HCT116 (cell line): ENCODE results near the gene PTOV1. TPM values are rescaled to one million over a fixed set of nuclear protein-coding genes. Genes with fewer than 3 reads are reported as not detected.
"Not testable (repeated sequence)": the region's sequence is repeated elsewhere in the genome, so short reads cannot be mapped to it uniquely, and the experiment has no call there.

Source experiments
- ATAC-seq: fragments of 200-7000 bp; cut with Tn5 transposase; 2 replicates; pipeline ENCODE4 v1.9.1; 2020; ENCODE audit warnings: mild to moderate bottlenecking, moderate library complexity
- BruUV-seq: library from RNA; stranded (reverse); fragments of 400-500 nt; replicated peaks from 2 replicates; lab custom pipeline; 2021; lab: Mats Ljungman, UMichigan
- CTCF ChIA-PET: fragments of 300-600 bp; sonication (Branson Sonifier 250); formaldehyde crosslinking; loops from one replicate; lab custom pipeline; 2021; ENCODE audit warnings: antibody characterized with exemption; lab: Charles Lee
- POLR2A ChIA-PET: fragments of 300-600, 350-600 bp; sonication (Branson Sonifier 250); formaldehyde crosslinking; loops from one replicate; lab custom pipeline; 2021; ENCODE audit warnings: antibody characterized with exemption; lab: Charles Lee
- RAD21 ChIA-PET, 2 experiments: fragments of 300-600 bp; sonication (Branson Sonifier 250); formaldehyde crosslinking; loops; one replicate each; lab custom pipeline; 2023; ENCODE audit warnings: low total read pairs in 2 of 2; ENCODE audit not compliant: uncharacterized antibody in 2 of 2, unreplicated experiment in 2 of 2, low non-redundant PET in 1 of 2; lab: Charles Lee
- DNase-seq: peaks from one replicate; pipeline ENCODE4 v3.0.0-alpha.2; 2010; ENCODE audit warnings: low read depth, low spot score
- H2AFZ ChIP-seq: fragments of 200-600 bp; shearing (Covaris generic), sonication (generic); 2 replicates; pipeline ENCODE4 v1.6.1; 2017; ENCODE audit warnings: low read depth, mixed run types, mixed read lengths, antibody characterized with exemption, low read length; ENCODE audit not compliant: poor library complexity, severe bottlenecking
- H3K27ac ChIP-seq: 2 replicates; pipeline ENCODE4 v1.5.1; 2012; ENCODE audit warnings: low read depth, low read length
- H3K27me3 ChIP-seq: fragments of 200-600 bp; sonication (generic); 2 replicates; pipeline ENCODE4 v1.6.1; 2016; ENCODE audit warnings: mixed run types, low read length, mixed read lengths; ENCODE audit not compliant: insufficient read depth
- H3K36me3 ChIP-seq, 2 experiments: fragments of 200-500 bp in 1 of 2; fragments of 200-600 bp in 1 of 2; sonication (Bioruptor generic) in 1 of 2; sonication (generic) in 1 of 2; 2 replicates each; pipeline versions ENCODE4 v1.5.1 to v1.6.1; 2014 to 2016; ENCODE audit warnings: low read length in 2 of 2, inconsistent platforms in 1 of 2, mixed read lengths in 1 of 2, mixed run types in 1 of 2; ENCODE audit not compliant: insufficient read depth in 2 of 2, control insufficient read depth in 1 of 2
- H3K4me1 ChIP-seq, 2 experiments: fragments of 200-600 bp in 1 of 2; sonication (generic) in 1 of 2; 2 replicates each; pipeline versions ENCODE4 v1.5.1 to v1.6.1; 2012 to 2017; ENCODE audit warnings: low read length in 2 of 2, inconsistent platforms in 1 of 2, mild to moderate bottlenecking in 1 of 2, mixed read lengths in 1 of 2, mixed run types in 1 of 2, moderate library complexity in 1 of 2; ENCODE audit not compliant: insufficient read depth in 2 of 2, control insufficient read depth in 1 of 2
- H3K4me2 ChIP-seq: fragments of 200-600 bp; sonication (generic); 2 replicates; pipeline ENCODE4 v1.6.1; 2017; ENCODE audit warnings: mixed run types, low read length, mixed read lengths
- H3K4me3 ChIP-seq, 2 experiments: fragments of 200-600 bp in 1 of 2; sonication (generic) in 1 of 2; replicated peaks in 1 of 2; 2 replicates each; pipeline ENCODE4 v1.5.1; 2011 to 2016; ENCODE audit warnings: low read length in 2 of 2, control low read depth in 1 of 2, low read depth in 1 of 2, mild to moderate bottlenecking in 1 of 2, mixed read lengths in 1 of 2, mixed run types in 1 of 2
- H3K79me2 ChIP-seq: fragments of 200-600 bp; sonication (generic); 2 replicates; pipeline ENCODE4 v1.6.1; 2017; ENCODE audit warnings: mild to moderate bottlenecking, mixed run types, low read length, moderate library complexity, mixed read lengths; ENCODE audit not compliant: insufficient read depth
- H3K9ac ChIP-seq: fragments of 200-600 bp; sonication (generic); 2 replicates; pipeline ENCODE4 v1.6.1; 2016; ENCODE audit warnings: low read length, mixed read lengths
- H3K9me2 ChIP-seq: fragments of 200-600 bp; sonication (generic), shearing (Covaris generic); 2 replicates; pipeline ENCODE4 v1.6.1; 2017; ENCODE audit warnings: mixed run types, mild to moderate bottlenecking, moderate library complexity; ENCODE audit not compliant: insufficient read depth
- H3K9me3 ChIP-seq, 2 experiments: fragments of 200-500 bp in 1 of 2; fragments of 200-600 bp in 1 of 2; sonication (Bioruptor generic) in 1 of 2; sonication (generic) in 1 of 2; 2 replicates each; pipeline ENCODE4 v1.6.1; 2014 to 2017; ENCODE audit warnings: low read length in 2 of 2, mixed read lengths in 2 of 2, inconsistent platforms in 1 of 2, low read depth in 1 of 2, mild to moderate bottlenecking in 1 of 2, mixed run types in 1 of 2, moderate library complexity in 1 of 2; ENCODE audit not compliant: control insufficient read depth in 1 of 2, insufficient read depth in 1 of 2
- H4K20me1 ChIP-seq: fragments of 200-600 bp; sonication (generic), shearing (Covaris generic); 2 replicates; pipeline ENCODE4 v1.6.1; 2017; ENCODE audit warnings: mixed run types, mild to moderate bottlenecking, moderate library complexity; ENCODE audit not compliant: insufficient read depth
- EGR1 ChIP-seq: IDR thresholded peaks from 2 replicates; pipeline ENCODE4 v1.6.1; 2012; ENCODE audit warnings: low read depth
- FOSL1 ChIP-seq: IDR thresholded peaks from 2 replicates; pipeline ENCODE4 v1.6.1; 2012; ENCODE audit warnings: low read depth
- JUND ChIP-seq: IDR thresholded peaks from 2 replicates; pipeline ENCODE4 v1.6.1; 2012
- POLR2A ChIP-seq: IDR thresholded peaks from 2 replicates; pipeline ENCODE4 v1.7.0; 2011; ENCODE audit warnings: borderline replicate concordance; ENCODE audit not compliant: insufficient read depth, insufficient read length; ENCODE audit errors: extremely low read depth
- POLR2AphosphoS5 ChIP-seq: IDR thresholded peaks from 2 replicates; pipeline ENCODE4 v1.6.1; 2011; ENCODE audit warnings: mild to moderate bottlenecking, low read depth, low read length, moderate library complexity
- RAD21 ChIP-seq: IDR thresholded peaks from 2 replicates; pipeline ENCODE4 v1.6.1; 2012; ENCODE audit warnings: low read depth, mild to moderate bottlenecking
- YY1 ChIP-seq: IDR thresholded peaks from 2 replicates; pipeline ENCODE4 v1.6.1; 2011; ENCODE audit warnings: low read length, low read depth, moderate library complexity, mild to moderate bottlenecking; ENCODE audit not compliant: insufficient replicate concordance; ENCODE audit errors: extremely low read depth
- ZFX ChIP-seq: fragments of 450-650 bp; IDR thresholded peaks from 2 replicates; pipeline ENCODE4 v1.6.1; 2017
- intact Hi-C: fragments of 100-400 bp; cut with micrococcal nuclease; formaldehyde crosslinking; loops from 2 replicates; pipeline ENCODE4 v1.10.0; 2022
- total RNA-seq: library from RNA; stranded (reverse); gene quantifications from one replicate; pipeline ENCODE4 v1.2.1, GENCODE V29; 2021; ENCODE audit not compliant: unreplicated experiment

PTOV1 gene
- total RNA-seq, 1 experiment from 2014 or later, result 236 TPM

DNA sequence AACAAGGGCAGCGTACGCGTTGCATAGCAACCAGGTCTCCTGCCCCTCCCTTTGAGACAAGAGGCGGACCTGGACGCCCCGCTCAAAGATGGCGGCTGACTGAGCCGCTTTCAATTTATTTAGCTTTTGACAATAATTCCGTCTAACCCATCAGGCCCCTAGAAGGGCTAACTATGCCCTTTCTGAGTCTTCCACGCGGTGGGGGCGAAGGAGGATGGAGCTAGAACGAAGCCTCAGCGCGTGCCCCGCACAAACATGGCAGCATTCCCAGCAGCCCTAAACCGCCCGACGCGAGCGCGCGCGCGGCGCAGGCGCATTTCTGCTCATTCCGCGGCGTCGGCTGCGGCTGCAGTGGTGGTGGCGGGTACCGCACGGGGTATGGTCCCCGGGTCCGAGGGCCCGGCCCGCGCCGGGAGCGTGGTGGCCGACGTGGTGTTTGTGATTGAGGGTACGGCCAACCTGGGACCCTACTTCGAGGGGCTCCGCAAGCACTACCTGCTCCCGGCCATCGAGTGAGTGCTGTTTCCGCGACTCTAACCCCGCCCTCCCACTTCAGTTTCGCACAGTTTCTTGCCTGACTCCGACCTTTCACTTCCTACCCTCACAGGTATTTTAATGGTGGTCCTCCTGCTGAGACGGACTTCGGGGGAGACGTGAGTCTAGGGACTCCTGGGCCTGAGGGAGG, 32.9 kb upstream of the PTOV1 start, which contains the start of gene MED25:
Gene MED25, plus strand, starts transcription at position 326 of the 685 bp plus-strand sequence. Its CDS starts 53 bp downstream, at position 379.
- peaks cover 20 to 34% of the 10 kb centered on the region in 2 experiments for H3K4me1 ChIP-seq
- BruUV-seq, result no TSS peak
- TF ChIP-seq POLR2A (peak; percentile 83), ZFX (peak; percentile 69; the same call in 1 of the 2 replicates), EGR1 (peak; percentile 90), JUND (no peak), RAD21 (no peak), POLR2AphosphoS5 (peak; percentile 91), YY1 (peak; percentile 100)
- TF ChIP-seq, all 23 proteins: peak for 5
- peak; percentile 83 for ATAC-seq
- Histone ChIP-seq H3K9ac (peak within 1 kb of the TSS; percentile 99), H3K27ac (peak within 1 kb of the TSS; percentile 83), H4K20me1 (no peaks in the 10 kb centered on the region), H3K27me3 (no peaks in the 10 kb centered on the region), H3K9me3 (no peaks in the 10 kb centered on the region), H3K9me2 (no peaks in the 10 kb centered on the region), H3K4me3 (peak within 1 kb of the TSS; percentile 95 to 99), H3K79me2 (peaks cover 34% of the 10 kb centered on the region), H2AFZ (peak within 1 kb of the TSS; percentile 81), H3K4me2 (peak within 1 kb of the TSS; percentile 85), H3K36me3 (peaks cover under 1 to 10% of the 10 kb centered on the region in 2 experiments; a peak in 1 of 4 replicates)
- RAD21 ChIA-PET, result no interaction called here
- POLR2A ChIA-PET, result interaction anchor here (0.8 to 1.0 kb wide), 3 partner anchors 32 to 142 kb away, joined by 3 to 4 read pairs (median 3); partner anchors contain the start of gene PTOV1
- CTCF ChIA-PET, result interaction anchor here (0.6 to 0.7 kb wide), 2 partner anchors 13 to 47 kb away, joined by 3 read pairs; no protein-coding TSS in a partner anchor
- peak; percentile 79 for DNase-seq
- intact Hi-C loops, result no loop called here

DNA sequence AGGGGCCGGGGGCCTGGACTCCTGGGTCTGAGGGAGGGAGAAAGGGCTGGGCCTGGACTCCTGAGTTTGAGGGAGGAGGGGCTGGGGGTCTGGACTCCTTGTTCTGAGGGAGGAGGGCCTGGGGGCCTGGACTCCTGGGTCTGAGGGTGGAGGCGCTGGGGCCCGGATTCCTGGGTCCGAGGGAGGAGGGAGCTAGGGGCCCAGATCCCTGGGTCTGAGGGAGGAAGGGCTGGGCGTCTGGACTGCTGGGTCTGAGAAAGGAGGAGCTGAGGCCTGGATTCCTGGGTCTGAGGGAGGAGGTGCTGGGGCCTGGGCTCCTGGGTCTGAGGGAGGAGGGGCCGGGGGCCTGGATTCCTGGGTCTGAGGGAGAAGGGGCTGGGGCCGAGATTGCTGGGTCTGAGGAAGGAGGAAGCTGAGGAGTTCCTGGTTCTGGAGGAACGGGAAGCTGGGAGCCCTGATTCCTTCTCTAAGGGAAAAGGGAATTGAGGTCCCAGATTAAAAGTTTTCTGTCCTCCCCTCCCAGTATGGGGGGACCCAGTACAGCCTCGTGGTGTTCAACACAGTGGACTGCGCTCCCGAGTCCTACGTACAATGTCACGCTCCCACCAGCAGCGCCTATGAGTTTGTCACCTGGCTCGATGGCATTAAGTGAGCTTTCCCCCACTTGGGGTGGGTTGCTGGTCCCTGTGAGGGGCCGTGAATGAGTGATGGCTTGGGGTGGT, 32.1 kb upstream of the PTOV1 start:
- no peak overlapping the region for H2AFZ ChIP-seq
- peak overlapping the region; percentile 95 to 99 for H3K4me3 ChIP-seq
- CTCF ChIA-PET, result no interaction called here
- peaks cover 41% of the 10 kb centered on the region for H3K79me2 ChIP-seq
- POLR2A ChIA-PET, result interaction anchor here (0.6 kb wide), 1 partner anchor 178 kb away, joined by 4 read pairs; the partner anchor contains the start of gene RRAS
- ATAC-seq (peak; percentile 1; the same call in 1 of the 2 replicates), DNase-seq (no peak)
- TF ChIP-seq ZFX (peak; percentile 36; the same call in 1 of the 2 replicates), FOSL1 (no peak)
- H3K9ac ChIP-seq, result peak overlapping the region; percentile 99
- RAD21 ChIA-PET, result no interaction called here
- no peaks in the 10 kb centered on the region for H3K9me3 ChIP-seq
- H4K20me1 ChIP-seq, result no peaks in the 10 kb centered on the region
- H3K36me3 ChIP-seq, result peaks cover 5 to 15% of the 10 kb centered on the region in 2 experiments; a peak in 2 of 4 replicates
- intact Hi-C loops, result no loop called here
- TSS peak; percentile 50 for BruUV-seq
- H3K27ac ChIP-seq, result peak overlapping the region; percentile 83
- peaks cover 18 to 29% of the 10 kb centered on the region in 2 experiments for H3K4me1 ChIP-seq
- H3K4me2 ChIP-seq, result peak overlapping the region; percentile 85
- H3K27me3 ChIP-seq, result no peaks in the 10 kb centered on the region
- no peaks in the 10 kb centered on the region for H3K9me2 ChIP-seq

DNA sequence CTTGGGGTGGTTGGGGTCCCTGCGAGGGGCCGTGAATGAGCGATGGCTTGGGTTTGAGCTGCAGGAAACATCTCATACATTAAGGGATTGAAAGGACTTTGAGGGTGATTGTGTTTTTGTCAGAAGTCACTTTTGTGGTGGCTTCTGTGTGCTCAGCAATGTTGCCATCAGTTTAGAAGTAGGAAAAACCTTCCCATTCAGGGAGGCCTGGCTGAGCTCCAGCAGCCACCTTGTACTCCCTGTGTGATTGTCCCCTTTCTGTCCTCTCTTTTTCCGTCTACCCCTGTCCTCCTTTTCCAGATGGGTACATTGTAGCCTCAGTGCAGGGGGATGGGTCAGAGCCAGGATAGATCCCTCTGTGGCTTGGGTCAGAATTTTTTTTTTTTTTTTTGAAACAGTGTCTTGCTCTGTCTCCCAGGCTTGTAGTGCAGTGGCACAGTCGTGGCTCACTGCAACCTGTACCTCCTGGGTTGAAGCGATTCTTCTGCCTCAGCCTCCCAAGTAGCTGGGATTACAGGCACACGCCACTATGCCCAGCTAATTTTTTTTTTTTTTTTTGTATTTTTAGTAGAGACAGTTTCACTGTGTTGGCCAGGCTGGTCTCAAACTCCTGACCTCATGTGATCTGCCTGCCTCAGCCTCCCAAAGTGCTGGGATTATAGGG, 31.4 kb upstream of the PTOV1 start:
- peaks cover 48% of the 10 kb centered on the region for H3K79me2 ChIP-seq
- peak overlapping the region; percentile 95 to 99; a peak in 3 of 4 replicates for H3K4me3 ChIP-seq
- H3K27ac ChIP-seq, result peak overlapping the region; percentile 83
- peaks cover 6 to 15% of the 10 kb centered on the region in 2 experiments; a peak in 2 of 4 replicates for H3K36me3 ChIP-seq
- H3K4me2 ChIP-seq, result peak overlapping the region; percentile 85
- DNase-seq, H3K27me3 ChIP-seq, RAD21 ChIA-PET, H3K9me2 ChIP-seq, ATAC-seq, H4K20me1 ChIP-seq, intact Hi-C loops, H3K9me3 ChIP-seq, CTCF ChIA-PET, BruUV-seq, POLR2A ChIA-PET, H2AFZ ChIP-seq: not testable (repeated sequence)
- peaks cover 14 to 23% of the 10 kb centered on the region in 2 experiments for H3K4me1 ChIP-seq
- H3K9ac ChIP-seq, result peak overlapping the region; percentile 99
